MM.1S (cell line): ENCODE results near the gene USP5.

Source experiments
- DNase-seq: peaks from one replicate; pipeline ENCODE4 v3.0.0-alpha.2; 2015
- H2AFZ ChIP-seq: fragments of 300-600 bp; sonication (generic); 2 replicates; pipeline ENCODE4 v1.6.0; 2016; ENCODE audit warnings: antibody characterized with exemption, low read length
- H3F3A ChIP-seq: fragments of 300-600 bp; sonication (generic); 2 replicates; pipeline ENCODE4 v1.6.1; 2016; ENCODE audit warnings: mild to moderate bottlenecking, antibody characterized with exemption, low read length, moderate library complexity, mixed read lengths; ENCODE audit not compliant: insufficient read depth
- H3K27ac ChIP-seq: fragments of 300-600 bp; sonication (generic); 2 replicates; pipeline ENCODE4 v1.5.1; 2016; ENCODE audit warnings: mild to moderate bottlenecking, low read length
- H3K27me3 ChIP-seq: fragments of 300-600 bp; sonication (generic); replicated peaks from 2 replicates; pipeline ENCODE4 v1.6.0; 2016; ENCODE audit warnings: low read length; ENCODE audit not compliant: insufficient read depth
- H3K36me3 ChIP-seq: fragments of 300-600 bp; sonication (generic); replicated peaks from 2 replicates; pipeline ENCODE4 v1.6.1; 2016; ENCODE audit warnings: mild to moderate bottlenecking, low read length, mixed read lengths; ENCODE audit not compliant: insufficient read depth
- H3K4me1 ChIP-seq: fragments of 300-600 bp; sonication (generic); 2 replicates; pipeline ENCODE4 v1.6.1; 2016; ENCODE audit warnings: low read length, mixed read lengths
- H3K4me2 ChIP-seq: fragments of 300-600 bp; sonication (generic); 2 replicates; pipeline ENCODE4 v1.6.0; 2016; ENCODE audit warnings: low read depth, low read length
- H3K4me3 ChIP-seq: fragments of 300-600 bp; sonication (generic); 2 replicates; pipeline ENCODE4 v1.5.1; 2016; ENCODE audit warnings: low read length, mixed read lengths
- H3K79me2 ChIP-seq: fragments of 300-600 bp; sonication (generic); 2 replicates; pipeline ENCODE4 v1.6.1; 2016; ENCODE audit warnings: mixed run types, low read length, mixed read lengths
- H3K9ac ChIP-seq: fragments of 300-600 bp; sonication (generic); 2 replicates; pipeline ENCODE4 v1.6.1; 2016; ENCODE audit warnings: low read length, mixed read lengths
- H3K9me2 ChIP-seq: fragments of 300-600 bp; sonication (generic); replicated peaks from 2 replicates; pipeline ENCODE4 v1.6.1; 2016; ENCODE audit warnings: mild to moderate bottlenecking, low read length, mixed read lengths; ENCODE audit not compliant: insufficient read depth
- H3K9me3 ChIP-seq: fragments of 300-600 bp; sonication (generic); replicated peaks from 2 replicates; pipeline ENCODE4 v1.6.1; 2016; ENCODE audit warnings: mild to moderate bottlenecking, low read length, mixed read lengths; ENCODE audit not compliant: insufficient read depth
- H4K20me1 ChIP-seq: fragments of 300-600 bp; sonication (generic); 2 replicates; pipeline ENCODE4 v1.6.1; 2016; ENCODE audit warnings: mild to moderate bottlenecking, low read length, moderate library complexity, mixed read lengths; ENCODE audit not compliant: insufficient read depth
- CTCF ChIP-seq: fragments of 300-600 bp; sonication (generic); IDR thresholded peaks from 2 replicates; pipeline ENCODE4 v1.5.1; 2016; ENCODE audit warnings: antibody characterized with exemption, low read length, mixed read lengths
- EZH2 ChIP-seq: fragments of 300-600 bp; sonication (generic); optimal IDR thresholded peaks from 2 replicates; pipeline ENCODE3; 2017; ENCODE audit warnings: low read depth, mild to moderate bottlenecking, antibody characterized with exemption, low read length, mixed read lengths
- EZH2phosphoT487 ChIP-seq: fragments of 300-600 bp; sonication (generic); IDR thresholded peaks from 2 replicates; pipeline ENCODE4 v1.6.1; 2018; ENCODE audit warnings: antibody characterized with exemption, low read length

Gene USP5

GRCh38 chr12:6821591-6822425 is 30.1 kb upstream of the USP5 start, which contains the start of gene GPR162:
GPR162 (plus strand) TSS chr12:6821821; CDS start chr12:6823899, 2,078 bp downstream.
- TF ChIP-seq EZH2phosphoT487 (no peak), EZH2 (no peak), CTCF (no peak)

DNA sequence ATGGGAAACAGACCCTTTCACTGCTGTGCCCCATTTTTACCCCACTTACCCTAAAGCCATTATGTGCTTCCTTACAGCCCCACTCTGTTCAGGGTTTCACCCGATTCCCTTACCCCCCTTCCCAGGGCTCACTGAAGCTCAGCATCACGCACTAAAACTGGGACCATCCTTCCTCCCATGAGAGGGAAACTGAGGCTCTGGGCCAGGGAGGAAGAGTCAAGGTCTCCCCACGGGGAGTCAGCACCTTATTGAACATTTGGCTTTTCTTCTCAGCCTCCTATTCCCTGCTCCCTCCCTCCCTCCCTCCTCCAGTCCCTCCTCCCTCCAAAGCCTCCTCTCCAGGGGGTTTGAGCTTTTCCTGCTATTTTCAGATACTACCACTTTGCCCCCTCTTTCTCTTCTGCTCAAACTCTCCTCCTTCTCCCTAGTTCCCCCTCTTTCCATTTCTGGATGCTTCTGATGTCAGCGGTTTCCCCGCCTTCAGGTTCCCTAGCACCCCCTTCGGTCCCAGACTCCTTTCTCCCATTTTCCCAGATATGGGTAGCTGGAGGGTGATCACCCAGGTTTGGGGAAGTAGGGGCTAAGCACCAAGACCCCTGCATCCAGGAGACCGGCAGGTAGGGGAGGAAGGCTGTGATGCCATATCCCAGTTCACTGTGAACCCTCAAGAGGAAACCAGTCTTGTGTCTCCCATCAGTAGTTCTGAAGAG is 29.4 kb upstream of the USP5 start:
- Histone ChIP-seq H3K9me2 (no peaks in the 10 kb centered on the region), H3K9me3 (no peaks in the 10 kb centered on the region), H3K27me3 (peaks cover 81% of the 10 kb centered on the region), H3K79me2 (no peaks in the 10 kb centered on the region), H3K4me3 (no peak overlapping the region), H3K4me2 (no peak overlapping the region), H4K20me1 (no peaks in the 10 kb centered on the region), H3F3A (no peaks in the 10 kb centered on the region), H3K9ac (no peak overlapping the region), H2AFZ (no peak overlapping the region), H3K27ac (no peak overlapping the region), H3K36me3 (no peaks in the 10 kb centered on the region), H3K4me1 (peaks cover 4% of the 10 kb centered on the region; the same call in 1 of the 2 replicates)
- TF ChIP-seq EZH2phosphoT487, result no peak
- no peak for TF ChIP-seq EZH2
- no peak for TF ChIP-seq CTCF
- DNase-seq, result no peak

More at GRCh38 chr12:6821591-6822425, 30.1 kb upstream of the USP5 start, which contains the start of gene GPR162:
- no peak for DNase-seq
- H3K36me3 ChIP-seq, result no peaks in the 10 kb centered on the region
- H3K4me1 ChIP-seq, result no peaks in the 10 kb centered on the region
- no peak within 1 kb of the TSS for H3K4me3 ChIP-seq
- no peak within 1 kb of the TSS for H3K9ac ChIP-seq
- H4K20me1 ChIP-seq, result no peaks in the 10 kb centered on the region
- peaks cover 73% of the 10 kb centered on the region for H3K27me3 ChIP-seq
- H3K79me2 ChIP-seq, result no peaks in the 10 kb centered on the region
- H3K4me2 ChIP-seq, result no peak within 1 kb of the TSS
- no peaks in the 10 kb centered on the region for H3F3A ChIP-seq
- no peaks in the 10 kb centered on the region for H3K9me3 ChIP-seq
- no peak within 1 kb of the TSS for H3K27ac ChIP-seq
- H3K9me2 ChIP-seq, result no peaks in the 10 kb centered on the region
- H2AFZ ChIP-seq, result no peak within 1 kb of the TSS

- no peaks in the 10 kb centered on the region for H3K9me3 ChIP-seq
- no peak for TF ChIP-seq EZH2phosphoT487
- no peak for TF ChIP-seq CTCF
- TF ChIP-seq EZH2, result no peak
- no peak overlapping the region for H2AFZ ChIP-seq
- H3K27me3 ChIP-seq, result peaks cover 88% of the 10 kb centered on the region
- H3K9me2 ChIP-seq, result no peaks in the 10 kb centered on the region
- no peak for DNase-seq
- H3K27ac ChIP-seq, result no peak overlapping the region
- H3F3A ChIP-seq, result no peaks in the 10 kb centered on the region
- H4K20me1 ChIP-seq, result no peaks in the 10 kb centered on the region
- H3K4me3 ChIP-seq, result no peak overlapping the region
- no peaks in the 10 kb centered on the region for H3K36me3 ChIP-seq
- H3K4me1 ChIP-seq, result peaks cover 4% of the 10 kb centered on the region; the same call in 1 of the 2 replicates
- no peaks in the 10 kb centered on the region for H3K79me2 ChIP-seq
- no peak overlapping the region for H3K9ac ChIP-seq
- no peak overlapping the region for H3K4me2 ChIP-seq
Measured at GRCh38 chr12:6823182-6824084, 28.5 kb upstream of the USP5 start.
